Cardiac septum (tissue), 1 donor: ENCODE measurements around the gene PDCD5. TPM values are rescaled to one million over a fixed set of nuclear protein-coding genes. Genes with fewer than 3 reads are reported as not detected.

Source experiments
- DNase-seq: peaks from one replicate; pipeline ENCODE4 v3.0.0-alpha.2; 2020; ENCODE audit warnings: low spot score
- intact Hi-C: fragments of 100-400 bp; cut with DNase I; formaldehyde crosslinking; loops from one replicate; pipeline ENCODE4 v1.14.0; 2022
- total RNA-seq: library from RNA; stranded (reverse); fragmentation: NEBNext Ultra II Directional; extraction: Animal tissue kit (Norgen Biotek cat#: 25700); gene quantifications from one replicate; pipeline ENCODE4 v1.2.1, GENCODE V29; 2021
- donor health status: DM: no; HTN: no; CAD: no.

Gene PDCD5
- total RNA-seq, 1 donor from 2014 or later = 111 TPM

GRCh38 chr19:32622002-32622401 lies 41.0 kb downstream of the PDCD5 start:
- DNase-seq = no peak
- intact Hi-C loops = no loop called here

- no peak for DNase-seq
- intact Hi-C loops = no loop called here
These were observed 43.4 kb downstream of the PDCD5 start for GRCh38 chr19:32624410-32624809.

GRCh38 chr19:32626969-32627368 lies 46.0 kb downstream of the PDCD5 start:
- DNase-seq = no peak
- intact Hi-C loops = no loop called here

GRCh38 chr19:32627714-32628270 lies 46.8 kb downstream of the PDCD5 start:
- no peak for DNase-seq

GRCh38 chr19:32630338-32630737 lies 49.3 kb downstream of the PDCD5 start:
- intact Hi-C loops = no loop called here

More at GRCh38 chr19:32627714-32628270, 46.8 kb downstream of the PDCD5 start:
- intact Hi-C loops = no loop called here

GRCh38 chr19:32631381-32631780 lies 50.4 kb downstream of the PDCD5 start:
- no peak for DNase-seq
- intact Hi-C loops = no loop called here

More at GRCh38 chr19:32630338-32630737, 49.3 kb downstream of the PDCD5 start:
- no peak for DNase-seq

Other genes starting within 250 kb of the PDCD5 start
- 21.5 TPM for gene ZNF507, start 235.6 kb upstream of the PDCD5 start, total RNA-seq
- 8.6 TPM for gene DPY19L3, start 175.4 kb upstream of the PDCD5 start, total RNA-seq
- 24.7 TPM for gene ANKRD27, start 94.0 kb downstream of the PDCD5 start, total RNA-seq
- 1.5 TPM for gene RGS9BP, start 94.7 kb downstream of the PDCD5 start, total RNA-seq
- 15.3 TPM for gene NUDT19, start 110.6 kb downstream of the PDCD5 start, total RNA-seq
- 0.16 TPM for gene TDRD12, start 138.6 kb downstream of the PDCD5 start, total RNA-seq